ENCODE measurements around the gene GABRP. TPM values are rescaled to one million over a fixed set of nuclear protein-coding genes. Genes with fewer than 3 reads are reported as not detected.
"Not testable (repeated sequence)": the region's sequence is repeated elsewhere in the genome, so short reads cannot be mapped to it uniquely, and the experiment has no call there.

The GABRP gene
- total RNA-seq, 1 donor from 2014 or later = not detected

DNA sequence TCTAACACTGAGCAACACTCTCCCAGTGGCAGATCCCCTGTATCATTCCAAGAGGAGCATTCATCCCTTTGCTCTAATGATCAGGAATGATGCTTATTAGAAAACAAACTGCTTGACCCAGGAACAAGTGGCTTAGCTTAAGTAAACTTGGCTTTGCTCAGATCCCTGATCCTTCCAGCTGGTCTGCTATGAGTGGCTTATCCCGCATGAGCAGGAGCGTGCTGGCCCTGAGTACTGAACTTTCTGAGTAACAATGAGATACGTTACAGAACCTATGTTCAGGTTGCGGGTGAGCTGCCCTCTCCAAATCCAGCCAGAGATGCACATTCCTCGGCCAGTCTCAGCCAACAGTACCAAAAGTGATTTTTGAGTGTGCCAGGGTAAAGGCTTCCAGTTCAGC, 29.7 kb downstream of the GABRP start:
- H3K4me3 ChIP-seq (ENCODE audit: low read depth, low read length) = no peak overlapping the region
- TF ChIP-seq, protein P1, sequence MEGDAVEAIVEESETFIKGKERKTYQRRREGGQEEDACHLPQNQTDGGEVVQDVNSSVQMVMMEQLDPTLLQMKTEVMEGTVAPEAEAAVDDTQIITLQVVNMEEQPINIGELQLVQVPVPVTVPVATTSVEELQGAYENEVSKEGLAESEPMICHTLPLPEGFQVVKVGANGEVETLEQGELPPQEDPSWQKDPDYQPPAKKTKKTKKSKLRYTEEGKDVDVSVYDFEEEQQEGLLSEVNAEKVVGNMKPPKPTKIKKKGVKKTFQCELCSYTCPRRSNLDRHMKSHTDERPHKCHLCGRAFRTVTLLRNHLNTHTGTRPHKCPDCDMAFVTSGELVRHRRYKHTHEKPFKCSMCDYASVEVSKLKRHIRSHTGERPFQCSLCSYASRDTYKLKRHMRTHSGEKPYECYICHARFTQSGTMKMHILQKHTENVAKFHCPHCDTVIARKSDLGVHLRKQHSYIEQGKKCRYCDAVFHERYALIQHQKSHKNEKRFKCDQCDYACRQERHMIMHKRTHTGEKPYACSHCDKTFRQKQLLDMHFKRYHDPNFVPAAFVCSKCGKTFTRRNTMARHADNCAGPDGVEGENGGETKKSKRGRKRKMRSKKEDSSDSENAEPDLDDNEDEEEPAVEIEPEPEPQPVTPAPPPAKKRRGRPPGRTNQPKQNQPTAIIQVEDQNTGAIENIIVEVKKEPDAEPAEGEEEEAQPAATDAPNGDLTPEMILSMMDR (conservative IDR thresholded peaks at IDR 0.05; ENCODE audit: low read depth, low read length) = no peak
- DNase-seq (ENCODE audit: low read depth) = no peak

DNA sequence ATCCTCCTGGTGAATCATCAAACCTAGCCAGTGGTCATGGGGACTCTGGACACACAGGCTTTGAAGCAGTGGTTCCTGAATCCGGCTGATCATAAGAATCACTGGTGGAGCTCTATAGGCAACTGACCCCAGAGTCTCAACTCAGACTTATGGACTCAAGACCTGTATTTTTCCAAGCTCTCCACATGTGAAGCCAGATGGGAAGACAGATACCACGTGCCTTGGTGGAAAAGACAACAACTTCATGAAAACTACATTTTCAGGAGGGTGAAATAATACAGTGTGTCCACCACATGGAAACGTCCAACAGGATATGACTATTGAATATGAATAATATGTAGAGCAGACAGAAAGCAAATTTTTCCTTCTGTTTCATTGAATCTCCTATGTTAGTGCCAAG, 33.7 kb downstream of the GABRP start:
- TF ChIP-seq, protein P1 (conservative IDR thresholded peaks at IDR 0.05; ENCODE audit: low read depth, low read length) = no peak
- DNase-seq (ENCODE audit: low read depth) = no peak
- no peak overlapping the region for H3K4me3 ChIP-seq (ENCODE audit: low read depth, low read length)

DNA sequence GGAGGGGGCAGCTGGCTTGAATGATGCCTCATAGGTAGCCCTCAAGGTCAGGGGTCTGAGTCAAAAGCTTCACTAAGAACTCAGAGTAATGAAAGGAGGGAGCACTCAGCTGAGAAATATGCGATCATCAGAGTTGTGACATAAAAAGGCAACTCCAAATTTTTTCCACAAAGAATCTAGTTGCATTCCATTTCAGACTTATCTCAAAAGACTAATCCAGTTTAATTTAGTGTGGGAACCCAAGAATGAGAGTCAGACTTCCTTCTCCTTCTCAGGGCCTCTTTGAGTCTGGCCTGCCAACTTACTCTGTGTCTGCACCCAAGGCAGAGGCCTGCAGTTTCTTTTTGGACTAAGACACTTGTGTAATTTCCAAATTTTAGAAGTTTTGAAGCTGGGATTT, 34.7 kb downstream of the GABRP start:
- TF ChIP-seq, protein P1 (conservative IDR thresholded peaks at IDR 0.05; ENCODE audit: low read depth, low read length) = no peak
- no peak for DNase-seq (ENCODE audit: low read depth)
- no peak overlapping the region for H3K4me3 ChIP-seq (ENCODE audit: low read depth, low read length)

DNA sequence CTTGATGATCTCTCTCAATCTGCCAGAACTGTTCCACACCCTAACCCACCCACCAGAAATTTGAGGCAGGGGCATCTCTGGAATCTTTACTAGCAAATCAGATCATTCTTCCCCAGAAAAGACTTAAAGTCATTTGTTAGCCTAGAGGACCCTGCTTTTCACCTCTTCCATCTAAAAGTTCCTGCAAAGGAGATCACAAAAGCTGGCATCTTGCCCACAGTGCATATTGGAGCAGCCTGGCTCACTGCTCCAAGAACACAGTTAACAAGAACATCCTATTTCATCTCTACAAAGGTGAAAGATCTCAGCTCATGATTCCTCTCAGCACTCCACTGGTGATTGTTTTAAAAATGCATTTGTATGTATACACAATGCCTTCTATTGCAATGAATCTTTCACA, 36.3 kb downstream of the GABRP start:
- H3K4me3 ChIP-seq (ENCODE audit: low read depth, low read length) = no peak overlapping the region
- no peak for DNase-seq (ENCODE audit: low read depth)
- TF ChIP-seq, protein P1 (conservative IDR thresholded peaks at IDR 0.05; ENCODE audit: low read depth, low read length) = no peak

DNA sequence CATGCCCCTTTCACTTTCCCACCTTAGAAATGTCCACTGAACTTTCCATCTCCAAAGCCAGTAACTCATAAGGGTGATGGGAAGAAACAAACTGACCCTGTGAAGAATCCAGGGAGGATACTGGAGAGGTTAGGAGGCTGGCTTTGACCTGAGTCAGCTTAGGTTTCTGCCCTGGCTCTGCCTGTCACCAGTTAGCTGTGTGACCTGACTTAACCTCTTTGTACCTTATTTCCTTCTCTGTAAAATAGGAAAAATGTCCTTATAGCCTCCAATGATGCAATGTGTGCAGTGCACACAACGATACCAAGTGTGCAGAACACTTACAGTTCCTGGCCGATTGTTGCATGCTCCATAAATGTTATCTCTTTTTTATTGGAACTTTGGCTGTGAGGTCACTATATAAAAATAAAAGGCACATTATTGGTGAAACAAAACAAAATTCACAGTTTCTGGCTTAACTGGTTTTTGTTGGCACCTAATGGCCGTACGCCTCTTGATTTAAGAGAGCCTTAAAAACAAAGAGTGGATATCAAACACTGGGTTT, 37.8 kb downstream of the GABRP start:
- DNase-seq (ENCODE audit: low read depth) = no peak
- H3K4me3 ChIP-seq (ENCODE audit: low read depth, low read length) = no peak overlapping the region
- TF ChIP-seq, protein P1 (conservative IDR thresholded peaks at IDR 0.05; ENCODE audit: low read depth, low read length) = no peak

DNA sequence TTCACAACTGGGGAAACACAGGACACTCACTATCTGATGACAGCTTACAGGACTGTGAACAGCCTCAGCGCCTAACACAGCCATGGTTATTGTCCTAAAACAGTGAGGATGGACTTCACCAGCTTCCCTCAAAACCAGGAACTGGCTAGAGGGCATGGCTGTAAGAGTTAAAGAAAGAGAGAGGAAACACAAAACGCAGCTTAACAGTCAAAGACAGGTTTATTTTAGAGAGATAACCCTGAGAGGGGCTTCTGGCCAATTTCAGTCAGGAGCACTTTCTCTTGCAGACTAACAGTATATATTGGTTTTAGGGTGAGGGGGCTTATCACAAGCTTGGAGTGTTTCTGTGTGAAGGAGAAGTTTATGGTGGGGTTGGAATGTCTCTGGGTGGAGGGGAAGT, 42.6 kb downstream of the GABRP start:
- H3K4me3 ChIP-seq (ENCODE audit: low read depth, low read length) = no peak overlapping the region
- TF ChIP-seq, protein P1 (conservative IDR thresholded peaks at IDR 0.05; ENCODE audit: low read depth, low read length) = no peak
- no peak for DNase-seq (ENCODE audit: low read depth)

DNA sequence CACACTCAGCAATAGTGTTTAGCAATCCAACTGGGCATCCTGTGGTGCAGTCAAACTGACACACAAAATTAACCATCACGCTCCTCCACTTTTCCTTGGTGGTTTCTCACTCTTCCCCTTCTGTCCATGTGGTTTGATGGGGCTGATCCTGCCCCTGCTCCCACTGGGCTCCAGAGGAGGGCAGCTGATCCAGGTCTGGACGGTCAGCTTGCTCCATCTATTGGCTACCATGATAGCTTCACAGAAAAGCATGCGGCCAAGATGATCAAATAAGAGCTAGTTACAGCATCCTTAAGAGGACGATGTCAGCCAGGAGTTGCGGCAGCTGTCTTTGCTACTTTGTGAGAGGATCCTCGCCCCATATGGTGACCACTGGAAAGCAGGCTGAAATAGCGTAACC, 48.7 kb downstream of the GABRP start:
- TF ChIP-seq, protein P1 (conservative IDR thresholded peaks at IDR 0.05; ENCODE audit: low read depth, low read length) = no peak
- no peak for DNase-seq (ENCODE audit: low read depth)
- no peak overlapping the region for H3K4me3 ChIP-seq (ENCODE audit: low read depth, low read length)

DNA sequence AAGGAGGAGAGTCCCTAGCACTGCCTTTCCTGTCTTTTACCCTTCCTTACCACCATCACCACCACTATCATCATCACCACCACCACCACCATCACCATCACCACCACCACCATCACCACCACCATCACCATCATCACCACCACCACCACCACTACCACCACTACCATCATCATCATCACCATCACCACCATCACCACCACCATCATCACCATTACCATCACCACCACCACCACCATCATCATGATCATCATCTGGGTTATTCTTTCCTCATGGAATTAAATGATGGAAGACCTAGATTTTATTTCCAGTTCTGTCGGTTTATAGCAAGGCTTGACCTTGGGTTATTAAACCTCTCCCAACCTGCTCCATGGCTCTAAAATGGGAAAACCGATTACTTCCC, 50.5 kb downstream of the GABRP start:
- H3K4me3 ChIP-seq (ENCODE audit: low read depth, low read length); DNase-seq (ENCODE audit: low read depth): not testable (repeated sequence)

All from epithelial cell of proximal tubule (primary cell).